Gastroesophageal sphincter (tissue), 3 donors: ENCODE data around the gene PAK2.

ENCODE experiments used
- EP300 ChIP-seq: sonication (generic); formaldehyde crosslinking; IDR thresholded peaks from one replicate; pipeline ENCODE4 v1.6.1; 2017; ENCODE audit warnings: antibody characterized with exemption, mild to moderate bottlenecking
- POLR2A ChIP-seq, 2 donors: fragments of 450-650 bp; IDR thresholded peaks; one replicate each; pipeline ENCODE4 v1.6.1; 2017; ENCODE audit warnings: antibody characterized with exemption in 2 of 2, mild to moderate bottlenecking in 2 of 2, moderate library complexity in 1 of 2
- POLR2AphosphoS5 ChIP-seq: sonication (generic); formaldehyde crosslinking; IDR thresholded peaks from one replicate; pipeline ENCODE4 v1.6.1; 2017; ENCODE audit warnings: antibody characterized with exemption
- TF ChIP-seq, protein P1 (sequence below), 4 experiments: fragments of 200-600 bp in 2 of 4; fragments of 450-650 bp in 2 of 4; sonication (generic) in 1 of 4; IDR thresholded peaks; one replicate each; pipeline ENCODE4 v1.5.1; 2017 to 2019; ENCODE audit warnings: antibody characterized with exemption in 4 of 4, mild to moderate bottlenecking in 2 of 4, moderate library complexity in 2 of 4

DNA sequence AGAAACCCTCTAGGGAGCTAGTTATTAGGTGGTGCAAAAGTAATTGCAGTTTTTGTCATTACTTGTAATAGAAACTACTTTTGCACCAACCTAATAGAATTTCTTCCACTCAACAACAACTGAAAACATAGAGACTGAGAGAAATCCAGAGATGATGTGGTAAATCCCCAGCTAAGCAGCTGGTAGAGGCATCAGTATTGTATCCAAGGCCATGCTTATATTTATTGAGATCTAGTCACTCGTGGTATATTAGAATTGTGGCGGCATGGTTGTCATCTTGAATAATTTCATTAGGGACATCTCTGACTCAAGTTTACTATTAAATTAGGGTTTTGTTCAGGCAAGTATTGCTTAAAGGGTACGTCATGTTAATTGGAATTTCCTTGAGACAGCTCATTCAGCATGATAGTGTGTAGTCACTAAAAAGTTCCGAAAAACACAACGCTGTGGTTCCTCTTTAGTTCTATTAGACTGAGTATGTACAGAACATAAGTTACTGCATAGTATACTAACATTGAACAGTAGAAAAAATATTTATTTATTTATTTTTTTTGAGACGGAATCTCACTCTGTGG, 35.3 kb downstream of the PAK2 start:
- TF ChIP-seq, protein P1, sequence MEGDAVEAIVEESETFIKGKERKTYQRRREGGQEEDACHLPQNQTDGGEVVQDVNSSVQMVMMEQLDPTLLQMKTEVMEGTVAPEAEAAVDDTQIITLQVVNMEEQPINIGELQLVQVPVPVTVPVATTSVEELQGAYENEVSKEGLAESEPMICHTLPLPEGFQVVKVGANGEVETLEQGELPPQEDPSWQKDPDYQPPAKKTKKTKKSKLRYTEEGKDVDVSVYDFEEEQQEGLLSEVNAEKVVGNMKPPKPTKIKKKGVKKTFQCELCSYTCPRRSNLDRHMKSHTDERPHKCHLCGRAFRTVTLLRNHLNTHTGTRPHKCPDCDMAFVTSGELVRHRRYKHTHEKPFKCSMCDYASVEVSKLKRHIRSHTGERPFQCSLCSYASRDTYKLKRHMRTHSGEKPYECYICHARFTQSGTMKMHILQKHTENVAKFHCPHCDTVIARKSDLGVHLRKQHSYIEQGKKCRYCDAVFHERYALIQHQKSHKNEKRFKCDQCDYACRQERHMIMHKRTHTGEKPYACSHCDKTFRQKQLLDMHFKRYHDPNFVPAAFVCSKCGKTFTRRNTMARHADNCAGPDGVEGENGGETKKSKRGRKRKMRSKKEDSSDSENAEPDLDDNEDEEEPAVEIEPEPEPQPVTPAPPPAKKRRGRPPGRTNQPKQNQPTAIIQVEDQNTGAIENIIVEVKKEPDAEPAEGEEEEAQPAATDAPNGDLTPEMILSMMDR (IDR thresholded peaks at IDR 0.05) = no peak
- no peak for TF ChIP-seq POLR2A (IDR thresholded peaks at IDR 0.05)
- TF ChIP-seq POLR2AphosphoS5 = no peak
- TF ChIP-seq EP300 = no peak
